GM21576 (cell line): ENCODE data around the gene TRIO.

Source experiments
- ATAC-seq: cut with Tn5 transposase; IDR thresholded peaks from one replicate; pipeline ENCODE4 v1.9.1; 2021; ENCODE audit warnings: mild to moderate bottlenecking, moderate library complexity; ENCODE audit not compliant: unreplicated experiment

Gene TRIO

DNA sequence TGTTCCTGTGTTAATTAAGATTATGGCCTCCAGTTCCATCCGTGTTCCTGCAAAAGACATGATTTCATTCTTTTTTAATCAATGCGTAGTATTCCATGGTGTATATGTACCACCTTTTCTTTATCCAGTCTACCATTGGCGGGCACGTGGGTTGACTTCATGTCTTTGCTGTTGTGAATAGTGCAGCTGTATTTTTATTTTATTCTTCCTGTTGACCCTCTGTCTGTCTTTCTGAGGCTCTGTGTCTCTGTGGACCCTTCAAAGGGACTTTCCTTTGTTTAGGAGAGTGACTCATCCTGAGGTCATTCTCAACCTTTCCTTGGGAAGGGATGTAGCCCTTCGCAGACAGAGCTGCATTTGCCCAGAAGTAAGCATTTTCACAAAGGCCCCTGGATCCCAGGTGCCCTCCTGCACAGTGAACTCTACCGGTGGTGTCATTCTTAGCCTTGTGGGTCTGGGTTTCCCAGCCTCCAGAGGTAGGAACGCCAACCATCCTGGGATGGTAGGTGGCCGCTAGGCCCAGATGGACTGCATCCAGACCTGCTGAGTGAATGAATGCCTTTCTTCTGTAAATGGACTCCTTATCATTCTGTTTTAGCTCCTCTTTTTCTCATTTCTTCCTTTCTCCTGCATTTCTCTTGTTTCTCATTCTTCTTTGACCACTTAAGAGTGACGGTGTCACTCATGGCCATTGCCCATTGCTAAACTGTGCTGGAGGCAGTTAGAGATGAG is 22.4 kb downstream of the TRIO start:
- ATAC-seq, result no peak

- no peak for ATAC-seq
These were observed 23.3 kb downstream of the TRIO start for GRCh38 chr5:14166437-14166836.

GRCh38 chr5:14167211-14167845 is 24.2 kb downstream of the TRIO start:
- ATAC-seq, result peak; percentile 39

- ATAC-seq, result peak; percentile 35
These were observed 25.1 kb downstream of the TRIO start for GRCh38 chr5:14168144-14168792.

DNA sequence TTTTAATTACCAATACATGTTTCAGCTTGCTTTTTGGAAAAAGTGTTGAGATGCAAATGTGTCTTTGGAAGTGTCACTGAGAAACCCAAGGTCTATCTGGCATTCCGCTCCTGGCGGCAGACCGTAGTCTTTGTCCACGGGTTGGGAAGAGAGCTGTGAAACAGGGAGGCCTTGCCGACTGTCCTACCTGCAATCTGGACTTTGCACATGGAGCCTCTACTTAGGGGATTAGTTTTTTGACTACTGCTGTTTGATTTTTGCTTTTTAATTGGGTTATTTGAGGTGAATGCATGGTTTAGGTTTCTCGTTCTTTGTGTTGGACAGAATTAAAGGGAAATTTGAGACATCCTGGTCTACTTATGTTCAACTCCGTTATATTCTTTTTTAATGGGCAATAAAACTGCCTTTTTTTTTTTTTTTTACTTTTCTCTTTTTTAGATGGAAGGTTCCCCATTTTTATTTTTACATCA is 25.7 kb downstream of the TRIO start:
- no peak for ATAC-seq

DNA sequence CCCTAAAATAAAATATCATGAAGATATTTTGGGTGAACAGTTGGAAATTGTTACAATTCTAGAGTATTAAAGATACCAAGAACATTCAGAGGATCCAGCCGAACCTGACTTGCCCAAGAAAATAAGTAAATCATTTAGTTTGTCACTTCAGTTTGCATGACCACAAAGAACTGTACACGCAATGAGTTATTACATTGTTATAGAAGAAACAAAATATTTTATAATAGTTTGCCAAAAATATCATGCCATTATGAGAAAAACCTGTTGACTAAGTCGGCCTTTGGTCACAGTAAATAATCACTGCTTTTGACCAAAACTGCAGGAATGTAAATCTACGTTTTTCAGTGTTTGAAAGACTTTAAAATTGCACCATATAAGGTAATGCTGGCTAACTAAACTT is 27.9 kb downstream of the TRIO start:
- no peak for ATAC-seq

DNA sequence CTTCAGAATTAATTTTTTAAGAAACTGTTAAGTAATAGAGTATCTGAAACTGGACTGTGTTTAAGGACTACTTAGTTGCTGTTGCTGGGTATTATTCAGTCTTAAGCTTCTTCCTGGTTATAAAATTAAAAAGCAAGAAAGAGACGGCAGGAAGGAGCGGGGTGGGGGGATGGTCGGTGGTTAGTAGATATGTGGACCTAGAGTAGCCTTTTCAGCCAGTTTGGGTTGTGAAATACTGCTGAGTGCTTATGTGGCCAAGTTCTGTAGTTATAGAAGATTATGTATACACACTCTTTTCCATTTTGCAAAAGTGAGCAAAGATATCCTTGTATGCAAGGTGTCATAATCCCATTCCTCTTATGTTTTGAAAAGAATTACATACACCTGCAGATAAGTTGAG is 28.5 kb downstream of the TRIO start:
- ATAC-seq, result peak; percentile 18

DNA sequence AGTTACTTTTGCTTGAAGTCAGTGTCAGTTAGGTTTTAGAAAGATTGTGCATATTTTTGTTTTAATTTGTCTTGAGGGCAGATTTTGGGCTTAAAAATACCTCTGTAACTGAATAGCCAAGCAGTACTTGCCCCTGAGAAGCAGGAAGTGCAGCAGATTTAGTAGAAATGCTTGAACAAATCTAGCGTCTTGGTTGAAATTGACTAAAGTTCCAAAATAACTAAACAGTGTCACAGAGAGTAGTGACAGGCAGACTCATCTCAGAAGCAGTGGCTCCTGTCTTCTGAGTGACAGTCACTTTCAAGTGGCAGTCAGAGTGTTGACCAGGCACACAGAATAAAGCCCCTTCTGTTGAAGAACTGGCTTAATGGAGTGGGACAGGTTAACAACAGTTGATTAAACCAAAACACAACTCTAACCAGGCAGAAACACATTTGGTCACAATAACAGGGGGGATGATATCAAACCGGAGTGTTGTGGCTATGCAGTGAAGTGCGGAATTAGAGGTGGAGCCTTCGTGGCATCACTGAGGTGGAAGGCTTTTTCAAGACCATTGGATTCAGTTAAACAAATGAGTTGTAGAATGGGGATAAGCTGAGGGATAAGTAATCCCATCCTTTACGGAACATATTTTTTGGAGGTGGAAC is 29.1 kb downstream of the TRIO start:
- ATAC-seq, result peak; percentile 41

GRCh38 chr5:14173377-14174229 is 30.5 kb downstream of the TRIO start:
- ATAC-seq, result peak; percentile 4

DNA sequence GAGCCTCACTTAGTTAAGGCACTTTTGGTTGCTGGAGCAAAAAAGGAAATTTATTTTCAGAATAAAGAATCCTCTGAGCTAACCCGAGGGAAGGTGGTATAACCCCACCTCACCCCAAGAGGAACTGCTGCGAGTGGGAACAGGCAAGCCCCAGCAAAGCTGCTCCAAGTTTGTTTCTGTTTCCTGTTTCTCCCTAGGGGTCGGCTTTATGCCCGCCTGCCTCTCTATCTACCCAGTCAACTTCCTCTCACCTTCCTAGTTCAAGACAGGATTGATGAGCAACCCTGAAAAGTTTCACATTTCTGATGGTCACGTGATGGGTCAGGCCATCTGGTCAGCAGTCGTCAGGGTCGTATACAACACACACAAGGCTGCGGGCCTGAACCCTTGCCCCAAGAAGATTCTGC is 31.1 kb downstream of the TRIO start:
- ATAC-seq, result peak; percentile 38

DNA sequence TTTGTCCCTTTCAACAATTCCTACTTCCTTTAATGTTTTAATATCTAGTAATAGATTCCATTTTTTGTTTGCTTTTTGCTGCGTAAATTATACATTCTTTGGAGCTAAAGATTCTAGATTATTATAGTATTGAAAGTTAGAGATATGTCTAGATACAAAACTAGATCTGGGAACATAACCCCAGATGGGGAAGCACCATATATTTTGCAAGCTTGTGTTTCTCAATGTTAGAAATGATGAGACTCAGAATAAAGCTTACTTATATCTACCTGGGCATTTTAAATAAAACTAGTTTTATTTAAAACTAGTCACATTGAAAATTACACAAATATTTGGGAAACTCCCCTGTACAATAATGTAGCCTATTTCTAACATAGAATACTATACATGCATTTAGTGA is 32.2 kb downstream of the TRIO start:
- no peak for ATAC-seq

DNA sequence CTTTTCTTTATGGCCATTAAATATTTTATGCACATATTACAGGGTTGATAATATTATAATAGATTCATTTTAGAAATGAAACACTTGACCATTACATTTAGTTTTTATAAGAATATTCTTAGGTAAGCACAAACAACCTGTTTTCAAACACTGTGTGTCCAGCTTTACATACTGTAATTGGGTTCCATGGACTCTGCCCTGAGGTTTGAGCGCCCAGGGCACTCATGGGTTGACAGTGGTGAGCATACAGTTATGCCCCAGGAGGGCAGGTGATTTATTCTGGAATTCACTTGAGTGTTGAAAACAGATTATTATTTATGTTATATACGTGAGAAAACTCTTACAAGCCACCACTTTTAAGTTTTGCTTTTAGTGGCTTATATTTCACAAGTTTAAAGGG is 33.7 kb downstream of the TRIO start:
- ATAC-seq, result no peak

- ATAC-seq, result no peak
These were observed 34.5 kb downstream of the TRIO start for GRCh38 chr5:14177634-14178033.

- no peak for ATAC-seq
These were observed 34.9 kb downstream of the TRIO start for GRCh38 chr5:14178091-14178490.

DNA sequence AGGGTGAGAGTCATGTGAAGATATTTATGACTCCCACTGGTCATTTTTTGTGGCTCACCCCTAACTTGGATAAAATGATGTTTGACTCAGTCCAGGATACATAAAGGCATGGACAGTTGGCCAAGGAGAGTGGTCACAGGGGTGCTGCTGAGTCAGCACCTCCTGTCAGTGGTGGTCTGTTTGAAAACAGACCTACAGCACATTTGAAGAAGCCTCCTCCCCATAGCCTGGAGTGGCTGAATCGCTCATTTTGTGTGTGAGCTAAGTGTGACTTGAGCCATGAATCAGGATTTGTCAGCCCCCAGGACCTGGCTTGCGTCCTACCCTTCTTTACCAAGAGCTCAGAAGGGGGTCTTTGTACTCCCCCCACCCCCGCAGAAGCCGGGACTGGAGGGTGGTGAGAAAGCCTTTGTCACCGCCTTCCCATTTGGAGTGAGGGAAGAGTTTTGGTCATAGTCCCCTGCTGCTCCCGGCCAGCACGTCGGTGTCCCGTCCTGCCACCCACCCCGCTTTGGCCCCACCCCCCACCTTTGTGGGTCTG is 35.6 kb downstream of the TRIO start:
- no peak for ATAC-seq

GRCh38 chr5:14179446-14179845 is 36.3 kb downstream of the TRIO start:
- no peak for ATAC-seq

DNA sequence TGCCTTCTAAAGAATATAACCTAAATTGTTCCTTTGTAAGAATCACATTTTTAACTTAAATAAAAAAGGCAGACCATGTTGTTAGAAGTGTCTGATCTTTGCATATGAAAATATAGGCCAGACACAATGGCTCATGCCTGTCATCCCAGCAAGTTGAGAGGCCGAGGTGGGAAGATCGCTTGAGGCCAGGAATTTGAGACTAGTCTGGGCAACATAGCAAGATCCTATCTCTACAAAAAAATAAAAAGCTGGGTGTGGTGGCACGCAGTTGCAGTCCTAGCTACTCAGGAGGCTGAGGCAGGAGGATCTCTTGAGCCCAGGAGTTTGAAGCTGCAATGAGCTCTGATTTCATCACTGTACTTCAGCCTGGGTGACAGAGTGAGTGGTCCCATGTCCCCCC is 37.3 kb downstream of the TRIO start:
- ATAC-seq, result no peak

GRCh38 chr5:14181299-14181968 is 38.3 kb downstream of the TRIO start:
- no peak for ATAC-seq

DNA sequence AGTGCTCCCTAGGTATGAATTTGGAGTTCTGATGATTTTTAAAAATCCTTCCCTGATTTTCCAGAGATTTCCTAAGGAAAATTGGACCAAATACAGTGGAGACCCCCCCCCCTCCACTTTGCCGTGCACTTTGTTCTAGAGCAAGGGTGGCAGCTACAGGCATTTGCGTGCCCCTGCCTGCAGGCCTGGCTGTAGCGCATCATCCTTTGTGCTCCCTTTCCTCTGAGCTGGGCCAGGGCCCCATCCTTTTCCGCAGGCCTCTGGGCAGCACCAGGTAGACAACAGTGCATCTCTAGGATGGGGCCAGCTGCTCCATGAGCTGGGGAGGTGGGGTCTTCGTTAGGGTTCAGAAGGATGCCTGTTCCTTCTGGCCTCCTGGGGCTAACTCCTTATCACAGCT is 39.6 kb downstream of the TRIO start:
- no peak for ATAC-seq
